ENCODE data around the gene FKBP4. TPM values are rescaled to one million over a fixed set of nuclear protein-coding genes. Genes with fewer than 3 reads are reported as not detected.

FKBP4 gene
- total and polyA plus RNA-seq, 9 of the 15 experiments (the other 6 are each of a cell fraction or from before 2014, with no cell fraction given) = 16.3 to 154 (median 90.1) TPM

- Histone ChIP-seq H3K4me2 (ENCODE audit: insufficient read depth, low read length) (no peak overlapping the region), H3K27me3 (ENCODE audit: control insufficient read depth in 2 of 2, insufficient read depth in 2 of 2, low read length in 2 of 2) (no peaks in the 10 kb centered on the region), H3K4me3 (no peak overlapping the region), H3K9ac (ENCODE audit: insufficient read depth in 1 of 2, low read depth in 2 of 2, low read length in 2 of 2) (no peak overlapping the region), H3K36me3 (ENCODE audit: control insufficient read depth, insufficient read depth, low read length) (peaks cover 69% of the 10 kb centered on the region), H3K4me1 (replicated peaks in 1 of 2; ENCODE audit: control insufficient read depth in 2 of 2, insufficient read depth in 2 of 2, low read length in 2 of 2) (peaks cover 11 to 32% of the 10 kb centered on the region in 2 experiments; a peak in 4 of 5 replicates), H4K20me1 (replicated peaks; ENCODE audit: control insufficient read depth, insufficient read depth, low read length) (peaks cover 20% of the 10 kb centered on the region; the same call in 1 of the 2 replicates), H3K9me1 (ENCODE audit: control insufficient read depth, insufficient read depth, low read length) (no peaks in the 10 kb centered on the region), H3K9me3 (replicated peaks; ENCODE audit: control insufficient read depth, insufficient read depth, low read depth, low read length) (no peaks in the 10 kb centered on the region), H3K27ac (ENCODE audit: extremely low read depth, low read depth, low read length) (no peak overlapping the region), H3K79me2 (ENCODE audit: control insufficient read depth, insufficient read depth, low read length) (peaks cover 40% of the 10 kb centered on the region), H2AFZ (ENCODE audit: low read depth, low read length) (no peak overlapping the region)
- no TSS peak for BruUV-seq (replicated peaks)
- no peak for TF ChIP-seq RBM34 (IDR thresholded peaks at IDR 0.05; ENCODE audit: borderline replicate concordance, insufficient read depth, low read length)
- no peak for TF ChIP-seq SRSF9 (IDR thresholded peaks at IDR 0.05; ENCODE audit: borderline replicate concordance, low read depth, low read length)
- peak in 1 of 3 experiments; percentile 14; a peak in 1 of 6 replicates for TF ChIP-seq CTCF (IDR thresholded peaks at IDR 0.05 in 2 of 3, conservative IDR thresholded peaks at IDR 0.05 in 1 of 3; ENCODE audit: insufficient read depth in 2 of 3, low read depth in 1 of 3, low read length in 3 of 3)
- 92% methylated on average over 5 of the region's 7 CpGs for WGBS (ENCODE audit: insufficient coverage, low coverage, missing lambda C conversion rate)
- ChIA-PET CTCF (ENCODE audit: low intra/inter-chr PET ratio) (no interaction called here), POLR2A (no interaction called here)
- in situ Hi-C loops (cut with MboI) (no loop called here), intact Hi-C loops (cut with micrococcal nuclease) (no loop called here)
- no peak for FAIRE-seq
- DNase-seq (ENCODE audit: extremely low read depth in 1 of 4, low spot score in 3 of 4) = no peak
- no peak for ATAC-seq
Measured at GRCh38 chr12:2797721-2798418, 3.1 kb downstream of the FKBP4 start.
